RWPE1 (cell line): ENCODE data around the gene CDC42SE2.

Source experiments
- CTCF ChIA-PET: fragments of 350-600 bp; sonication (Branson Sonifier 250); formaldehyde crosslinking; extraction: SDS; loops from one replicate; lab custom pipeline; 2021; lab: Yijun Ruan, JAX
- POLR2A ChIA-PET: fragments of 400-600 bp; formaldehyde crosslinking; extraction: SDS; loops from one replicate; lab custom pipeline; 2020; ENCODE audit warnings: antibody characterized with exemption; ENCODE audit not compliant: low non-redundant PET; lab: Yijun Ruan, JAX
- DNase-seq: peaks from one replicate; pipeline ENCODE4 v3.0.0; 2012; ENCODE audit warnings: low spot score
- H3K27ac ChIP-seq: fragments of 450-650 bp; 2 replicates; pipeline ENCODE4 v1.5.1; 2017
- CTCF ChIP-seq: fragments of 450-650 bp; conservative IDR thresholded peaks from 2 replicates; pipeline ENCODE4 v1.5.1; 2017; ENCODE audit warnings: low read depth, mild to moderate bottlenecking

Gene CDC42SE2

DNA sequence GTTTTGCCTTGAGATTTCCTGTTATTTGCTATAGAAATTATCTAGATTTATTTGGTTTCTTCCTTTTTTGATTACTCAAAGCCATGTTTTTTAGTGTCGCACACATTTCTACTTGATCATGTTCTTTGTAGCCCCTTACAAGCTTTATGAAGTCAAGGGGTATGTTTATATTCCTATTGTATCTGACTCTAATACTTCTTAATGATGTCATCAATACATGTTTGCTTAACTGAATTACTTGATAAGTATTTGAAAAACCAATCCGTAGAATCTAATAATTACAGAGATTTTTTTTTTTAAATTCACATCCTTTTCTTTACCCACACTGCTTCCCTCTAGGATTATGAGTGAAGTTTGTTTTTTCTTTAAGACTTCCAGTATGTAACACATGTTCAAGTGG is 53.0 kb downstream of the CDC42SE2 start:
- no peak for TF ChIP-seq CTCF
- ChIA-PET CTCF (no interaction called here), POLR2A (no interaction called here)
- no peak for DNase-seq
- no peak overlapping the region for H3K27ac ChIP-seq

- no peak for TF ChIP-seq CTCF
- no peak overlapping the region for H3K27ac ChIP-seq
- POLR2A ChIA-PET: no interaction called here
- CTCF ChIA-PET: interaction anchor here (0.6 kb wide), 1 partner anchor 52 kb away, joined by 3 read pairs; no protein-coding TSS in a partner anchor
- no peak for DNase-seq
Measured at GRCh38 chr5:131318455-131318854, 54.6 kb downstream of the CDC42SE2 start.

- DNase-seq: no peak
- no peak for TF ChIP-seq CTCF
- ChIA-PET POLR2A (no interaction called here), CTCF (no interaction called here)
- H3K27ac ChIP-seq: no peak overlapping the region
Measured at GRCh38 chr5:131321066-131321465, 57.2 kb downstream of the CDC42SE2 start.

- ChIA-PET CTCF (no interaction called here), POLR2A (no interaction called here)
- no peak overlapping the region for H3K27ac ChIP-seq
- no peak for DNase-seq
- no peak for TF ChIP-seq CTCF
Measured at GRCh38 chr5:131322926-131323325, 59.1 kb downstream of the CDC42SE2 start.

DNA sequence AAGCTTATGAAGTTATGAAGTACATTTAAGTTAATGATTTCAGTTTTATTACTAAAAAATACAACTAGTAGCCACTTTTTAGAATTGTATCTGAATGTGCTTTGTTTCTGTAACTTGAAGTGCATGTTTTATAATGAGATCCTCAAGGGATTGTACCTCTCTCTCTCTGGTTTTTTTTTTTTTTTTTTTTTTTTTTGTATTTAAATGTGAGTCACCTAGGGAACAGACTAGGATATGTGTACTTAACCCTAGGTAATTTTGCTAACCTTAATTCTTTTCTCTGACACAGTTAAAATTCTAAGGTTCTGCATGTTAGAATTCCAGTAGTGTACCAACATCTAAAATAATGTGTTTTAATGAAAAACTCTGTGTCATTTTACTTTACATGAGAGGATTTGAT is 59.5 kb downstream of the CDC42SE2 start:
- ChIA-PET POLR2A (no interaction called here), CTCF (no interaction called here)
- no peak for TF ChIP-seq CTCF
- no peak overlapping the region for H3K27ac ChIP-seq
- peak; percentile 44 for DNase-seq

GRCh38 chr5:131324303-131324702 is 60.5 kb downstream of the CDC42SE2 start:
- TF ChIP-seq CTCF: no peak
- ChIA-PET POLR2A (no interaction called here), CTCF (no interaction called here)
- no peak for DNase-seq
- H3K27ac ChIP-seq: no peak overlapping the region
